ENCODE measurements around the gene MAN1A1. TPM values are rescaled to one million over a fixed set of nuclear protein-coding genes. Genes with fewer than 3 reads are reported as not detected.

MAN1A1 gene
- polyA plus RNA-seq, 1 donor from 2014 or later, result 4.6 TPM

DNA sequence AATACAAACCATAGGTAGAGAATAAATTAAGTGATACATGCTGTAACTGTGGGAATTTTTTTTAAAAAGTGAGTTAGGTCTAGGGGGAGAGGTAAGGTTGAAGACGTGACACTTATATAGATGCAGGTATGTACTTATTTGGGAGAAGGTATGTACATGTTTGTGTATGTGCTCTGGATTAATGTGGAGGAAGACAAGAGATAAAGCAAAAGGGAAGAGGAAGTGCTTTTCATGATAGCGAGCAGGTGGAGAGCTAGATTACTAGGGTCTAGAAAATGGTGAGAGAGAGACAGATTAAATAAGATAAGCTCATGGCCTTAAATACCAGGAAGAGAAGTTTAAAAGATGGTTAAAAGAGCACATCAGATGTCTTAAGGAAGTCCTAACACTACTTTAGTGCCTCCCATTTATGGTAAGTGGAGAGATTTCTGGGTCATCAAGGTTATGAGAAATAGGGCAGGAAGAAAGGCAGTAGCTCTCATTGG lies 92.5 kb downstream of the MAN1A1 start:
- Histone ChIP-seq H3K79me2 (replicated peaks; ENCODE audit: insufficient read depth, low read length) (no peaks in the 10 kb centered on the region), H3K9me2 (ENCODE audit: insufficient read depth, low read length) (no peaks in the 10 kb centered on the region)
- no peak for TF ChIP-seq RAD21 (conservative IDR thresholded peaks at IDR 0.05)
- TF ChIP-seq, protein P1, sequence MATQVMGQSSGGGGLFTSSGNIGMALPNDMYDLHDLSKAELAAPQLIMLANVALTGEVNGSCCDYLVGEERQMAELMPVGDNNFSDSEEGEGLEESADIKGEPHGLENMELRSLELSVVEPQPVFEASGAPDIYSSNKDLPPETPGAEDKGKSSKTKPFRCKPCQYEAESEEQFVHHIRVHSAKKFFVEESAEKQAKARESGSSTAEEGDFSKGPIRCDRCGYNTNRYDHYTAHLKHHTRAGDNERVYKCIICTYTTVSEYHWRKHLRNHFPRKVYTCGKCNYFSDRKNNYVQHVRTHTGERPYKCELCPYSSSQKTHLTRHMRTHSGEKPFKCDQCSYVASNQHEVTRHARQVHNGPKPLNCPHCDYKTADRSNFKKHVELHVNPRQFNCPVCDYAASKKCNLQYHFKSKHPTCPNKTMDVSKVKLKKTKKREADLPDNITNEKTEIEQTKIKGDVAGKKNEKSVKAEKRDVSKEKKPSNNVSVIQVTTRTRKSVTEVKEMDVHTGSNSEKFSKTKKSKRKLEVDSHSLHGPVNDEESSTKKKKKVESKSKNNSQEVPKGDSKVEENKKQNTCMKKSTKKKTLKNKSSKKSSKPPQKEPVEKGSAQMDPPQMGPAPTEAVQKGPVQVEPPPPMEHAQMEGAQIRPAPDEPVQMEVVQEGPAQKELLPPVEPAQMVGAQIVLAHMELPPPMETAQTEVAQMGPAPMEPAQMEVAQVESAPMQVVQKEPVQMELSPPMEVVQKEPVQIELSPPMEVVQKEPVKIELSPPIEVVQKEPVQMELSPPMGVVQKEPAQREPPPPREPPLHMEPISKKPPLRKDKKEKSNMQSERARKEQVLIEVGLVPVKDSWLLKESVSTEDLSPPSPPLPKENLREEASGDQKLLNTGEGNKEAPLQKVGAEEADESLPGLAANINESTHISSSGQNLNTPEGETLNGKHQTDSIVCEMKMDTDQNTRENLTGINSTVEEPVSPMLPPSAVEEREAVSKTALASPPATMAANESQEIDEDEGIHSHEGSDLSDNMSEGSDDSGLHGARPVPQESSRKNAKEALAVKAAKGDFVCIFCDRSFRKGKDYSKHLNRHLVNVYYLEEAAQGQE (IDR thresholded peaks at IDR 0.05; ENCODE audit: borderline replicate concordance), result no peak
- no peak for TF ChIP-seq SMC3 (conservative IDR thresholded peaks at IDR 0.05; ENCODE audit: poor library complexity)
- TF ChIP-seq POLR2AphosphoS5 (IDR thresholded peaks at IDR 0.05), result no peak
- no peak for TF ChIP-seq EZH2 (IDR thresholded peaks at IDR 0.05; ENCODE audit: borderline replicate concordance, insufficient read depth, low read length, poor library complexity, severe bottlenecking)
- no peak for TF ChIP-seq TAF1 (IDR thresholded peaks at IDR 0.05; ENCODE audit: low read depth)
- TF ChIP-seq, protein P2, sequence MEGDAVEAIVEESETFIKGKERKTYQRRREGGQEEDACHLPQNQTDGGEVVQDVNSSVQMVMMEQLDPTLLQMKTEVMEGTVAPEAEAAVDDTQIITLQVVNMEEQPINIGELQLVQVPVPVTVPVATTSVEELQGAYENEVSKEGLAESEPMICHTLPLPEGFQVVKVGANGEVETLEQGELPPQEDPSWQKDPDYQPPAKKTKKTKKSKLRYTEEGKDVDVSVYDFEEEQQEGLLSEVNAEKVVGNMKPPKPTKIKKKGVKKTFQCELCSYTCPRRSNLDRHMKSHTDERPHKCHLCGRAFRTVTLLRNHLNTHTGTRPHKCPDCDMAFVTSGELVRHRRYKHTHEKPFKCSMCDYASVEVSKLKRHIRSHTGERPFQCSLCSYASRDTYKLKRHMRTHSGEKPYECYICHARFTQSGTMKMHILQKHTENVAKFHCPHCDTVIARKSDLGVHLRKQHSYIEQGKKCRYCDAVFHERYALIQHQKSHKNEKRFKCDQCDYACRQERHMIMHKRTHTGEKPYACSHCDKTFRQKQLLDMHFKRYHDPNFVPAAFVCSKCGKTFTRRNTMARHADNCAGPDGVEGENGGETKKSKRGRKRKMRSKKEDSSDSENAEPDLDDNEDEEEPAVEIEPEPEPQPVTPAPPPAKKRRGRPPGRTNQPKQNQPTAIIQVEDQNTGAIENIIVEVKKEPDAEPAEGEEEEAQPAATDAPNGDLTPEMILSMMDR (IDR thresholded peaks at IDR 0.05; ENCODE audit: poor library complexity, severe bottlenecking), result no peak
- TF ChIP-seq EP300 (conservative IDR thresholded peaks at IDR 0.05; ENCODE audit: poor library complexity, severe bottlenecking), result no peak
- TF ChIP-seq MXI1 (conservative IDR thresholded peaks at IDR 0.05; ENCODE audit: poor library complexity, severe bottlenecking), result no peak

DNA sequence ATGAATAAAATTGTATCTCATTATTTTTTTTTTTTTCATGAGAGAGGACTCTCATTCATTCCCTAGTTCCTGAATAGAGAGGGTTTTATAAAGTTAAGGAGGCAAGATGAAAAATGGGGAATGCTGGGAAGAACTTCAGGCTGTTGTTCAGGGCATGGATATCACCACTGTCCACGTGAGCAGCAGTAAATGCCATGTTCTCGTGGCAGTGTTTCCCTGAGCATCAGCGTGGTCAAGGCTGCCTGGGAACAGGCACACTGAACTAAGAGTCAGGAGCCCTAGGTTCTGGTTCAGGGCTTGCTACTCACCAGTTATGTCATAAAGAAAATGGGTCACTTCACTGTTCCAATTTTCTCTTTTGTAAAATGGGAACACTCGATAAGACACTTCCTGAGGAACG lies 93.2 kb downstream of the MAN1A1 start:
- H3K27me3 ChIP-seq (ENCODE audit: insufficient read depth, low read depth, low read length), result no peaks in the 10 kb centered on the region
- H3K79me2 ChIP-seq (replicated peaks; ENCODE audit: insufficient read depth, low read length), result no peaks in the 10 kb centered on the region
- no peaks in the 10 kb centered on the region for H3K36me3 ChIP-seq (ENCODE audit: insufficient read depth, low read length)
- no peak overlapping the region for H3K27ac ChIP-seq (ENCODE audit: low read length)
- no peaks in the 10 kb centered on the region for H3K9me2 ChIP-seq (ENCODE audit: insufficient read depth, low read length)
- no peak overlapping the region for H3K4me3 ChIP-seq (ENCODE audit: low read length)
- no peak overlapping the region for H3K9ac ChIP-seq (ENCODE audit: low read length)
- no peak overlapping the region for H3K4me2 ChIP-seq (ENCODE audit: low read length)
- no peaks in the 10 kb centered on the region for H3K9me3 ChIP-seq (ENCODE audit: low read length)
- no peaks in the 10 kb centered on the region for H4K20me1 ChIP-seq (ENCODE audit: insufficient read depth)
- no peaks in the 10 kb centered on the region for H3F3A ChIP-seq (ENCODE audit: insufficient read depth, low read length, poor library complexity, severe bottlenecking)
- TF ChIP-seq RAD21 (conservative IDR thresholded peaks at IDR 0.05) (no peak), POLR2AphosphoS5 (IDR thresholded peaks at IDR 0.05) (no peak), EP300 (conservative IDR thresholded peaks at IDR 0.05; ENCODE audit: poor library complexity, severe bottlenecking) (no peak), MXI1 (conservative IDR thresholded peaks at IDR 0.05; ENCODE audit: poor library complexity, severe bottlenecking) (no peak), TAF1 (IDR thresholded peaks at IDR 0.05; ENCODE audit: low read depth) (no peak), EZH2 (IDR thresholded peaks at IDR 0.05; ENCODE audit: borderline replicate concordance, insufficient read depth, low read length, poor library complexity, severe bottlenecking) (no peak), SMC3 (conservative IDR thresholded peaks at IDR 0.05; ENCODE audit: poor library complexity) (no peak)
- TF ChIP-seq, protein P1 (IDR thresholded peaks at IDR 0.05; ENCODE audit: borderline replicate concordance), result no peak
- TF ChIP-seq, protein P2 (IDR thresholded peaks at IDR 0.05; ENCODE audit: poor library complexity, severe bottlenecking), result no peak
- H2AFZ ChIP-seq (ENCODE audit: low read depth, low read length), result no peak overlapping the region

More for the DNA sequence above, 92.5 kb downstream of the MAN1A1 start:
- H4K20me1 ChIP-seq (ENCODE audit: insufficient read depth), result no peaks in the 10 kb centered on the region
- H3K4me2 ChIP-seq (ENCODE audit: low read length), result no peak overlapping the region
- no peaks in the 10 kb centered on the region for H3F3A ChIP-seq (ENCODE audit: insufficient read depth, low read length, poor library complexity, severe bottlenecking)
- no peaks in the 10 kb centered on the region for H3K36me3 ChIP-seq (ENCODE audit: insufficient read depth, low read length)
- no peaks in the 10 kb centered on the region for H3K27me3 ChIP-seq (ENCODE audit: insufficient read depth, low read depth, low read length)
- H3K4me3 ChIP-seq (ENCODE audit: low read length), result no peak overlapping the region
- H3K27ac ChIP-seq (ENCODE audit: low read length), result no peak overlapping the region
- no peak overlapping the region for H3K9ac ChIP-seq (ENCODE audit: low read length)
- no peak overlapping the region for H2AFZ ChIP-seq (ENCODE audit: low read depth, low read length)
- H3K9me3 ChIP-seq (ENCODE audit: low read length), result no peaks in the 10 kb centered on the region

All from neural cell (in vitro differentiated cells).